ENCODE data around the gene FNBP1.
"Not testable (repeated sequence)": the region's sequence is repeated elsewhere in the genome, so short reads cannot be mapped to it uniquely, and the experiment has no call there.

The FNBP1 gene

GRCh38 chr9:129999141-129999510 lies 43.9 kb downstream of the FNBP1 start:
- TF ChIP-seq SPI1 (IDR thresholded peaks at IDR 0.05; ENCODE audit: borderline replicate concordance, low read depth) (no peak), POLR2AphosphoS5 (IDR thresholded peaks at IDR 0.05; ENCODE audit: low read depth) (no peak), CTCF (IDR thresholded peaks at IDR 0.05; ENCODE audit: insufficient read depth, low read length) (no peak), REST (IDR thresholded peaks at IDR 0.05; ENCODE audit: insufficient replicate concordance, low read depth) (no peak), GABPA (IDR thresholded peaks at IDR 0.05; ENCODE audit: low read depth) (no peak)
- Histone ChIP-seq H3K27ac (replicated peaks) (no peak overlapping the region), H3K4me3 (replicated peaks; ENCODE audit: insufficient read depth, low read length) (no peak overlapping the region), H3K27me3 (ENCODE audit: insufficient read depth, poor library complexity, severe bottlenecking) (no peaks in the 10 kb centered on the region)
- DNase-seq (ENCODE audit: low read depth in 1 of 2, low spot score in 1 of 2): no peak

GRCh38 chr9:129998491-129999140 lies 44.4 kb downstream of the FNBP1 start:
- no peaks in the 10 kb centered on the region for H3K27me3 ChIP-seq (ENCODE audit: insufficient read depth, poor library complexity, severe bottlenecking)
- no peak overlapping the region for H3K4me3 ChIP-seq (replicated peaks; ENCODE audit: insufficient read depth, low read length)
- no peak for TF ChIP-seq GABPA (IDR thresholded peaks at IDR 0.05; ENCODE audit: low read depth)
- TF ChIP-seq SPI1 (IDR thresholded peaks at IDR 0.05; ENCODE audit: borderline replicate concordance, low read depth): no peak
- TF ChIP-seq REST (IDR thresholded peaks at IDR 0.05; ENCODE audit: insufficient replicate concordance, low read depth): no peak
- TF ChIP-seq CTCF (IDR thresholded peaks at IDR 0.05; ENCODE audit: insufficient read depth, low read length): no peak
- DNase-seq (ENCODE audit: low read depth in 1 of 2, low spot score in 1 of 2): no peak
- no peak overlapping the region for H3K27ac ChIP-seq (replicated peaks)

GRCh38 chr9:129997706-129998105 lies 45.3 kb downstream of the FNBP1 start:
- not testable (repeated sequence) for H3K4me3 ChIP-seq (replicated peaks; ENCODE audit: insufficient read depth, low read length); DNase-seq (ENCODE audit: low read depth in 1 of 2, low spot score in 1 of 2); H3K27ac ChIP-seq (replicated peaks); H3K27me3 ChIP-seq (ENCODE audit: insufficient read depth, poor library complexity, severe bottlenecking)

GRCh38 chr9:129996161-129996830 lies 46.7 kb downstream of the FNBP1 start:
- Histone ChIP-seq H3K27ac (replicated peaks) (peak overlapping the region; percentile 36), H3K4me3 (replicated peaks; ENCODE audit: insufficient read depth, low read length) (no peak overlapping the region), H3K27me3 (ENCODE audit: insufficient read depth, poor library complexity, severe bottlenecking) (no peaks in the 10 kb centered on the region)
- DNase-seq (ENCODE audit: low read depth in 1 of 2, low spot score in 1 of 2): peak; percentile 29 to 45
- TF ChIP-seq SPI1 (IDR thresholded peaks at IDR 0.05; ENCODE audit: borderline replicate concordance, low read depth) (peak; percentile 98), GABPA (IDR thresholded peaks at IDR 0.05; ENCODE audit: low read depth) (no peak)
